ENCODE measurements around the gene TRAT1. TPM values are rescaled to one million over a fixed set of nuclear protein-coding genes. Genes with fewer than 3 reads are reported as not detected.

The TRAT1 gene
- total and polyA plus RNA-seq, 2 experiments from 2014 or later, result not detected

DNA sequence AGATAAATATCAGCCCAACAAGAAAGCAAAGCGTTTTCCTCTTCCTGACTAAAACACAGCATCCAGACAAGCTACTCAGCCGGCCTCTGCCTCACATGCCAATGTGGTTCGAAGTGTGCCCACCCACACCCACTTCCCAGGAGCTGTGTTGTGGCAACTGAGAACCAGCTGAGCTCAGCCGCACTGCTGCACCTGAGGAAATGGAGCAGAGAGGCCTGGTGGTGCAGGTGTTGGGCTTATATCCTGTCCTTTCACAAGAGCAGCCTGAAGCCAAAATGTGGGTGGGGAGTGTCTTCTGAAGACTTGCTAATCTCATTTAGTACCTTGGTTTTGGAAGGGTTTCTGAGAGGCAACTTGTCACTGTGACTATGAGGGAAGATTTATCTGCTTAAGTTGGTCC, 42.4 kb upstream of the TRAT1 start (continued):
- TF ChIP-seq, protein P1, sequence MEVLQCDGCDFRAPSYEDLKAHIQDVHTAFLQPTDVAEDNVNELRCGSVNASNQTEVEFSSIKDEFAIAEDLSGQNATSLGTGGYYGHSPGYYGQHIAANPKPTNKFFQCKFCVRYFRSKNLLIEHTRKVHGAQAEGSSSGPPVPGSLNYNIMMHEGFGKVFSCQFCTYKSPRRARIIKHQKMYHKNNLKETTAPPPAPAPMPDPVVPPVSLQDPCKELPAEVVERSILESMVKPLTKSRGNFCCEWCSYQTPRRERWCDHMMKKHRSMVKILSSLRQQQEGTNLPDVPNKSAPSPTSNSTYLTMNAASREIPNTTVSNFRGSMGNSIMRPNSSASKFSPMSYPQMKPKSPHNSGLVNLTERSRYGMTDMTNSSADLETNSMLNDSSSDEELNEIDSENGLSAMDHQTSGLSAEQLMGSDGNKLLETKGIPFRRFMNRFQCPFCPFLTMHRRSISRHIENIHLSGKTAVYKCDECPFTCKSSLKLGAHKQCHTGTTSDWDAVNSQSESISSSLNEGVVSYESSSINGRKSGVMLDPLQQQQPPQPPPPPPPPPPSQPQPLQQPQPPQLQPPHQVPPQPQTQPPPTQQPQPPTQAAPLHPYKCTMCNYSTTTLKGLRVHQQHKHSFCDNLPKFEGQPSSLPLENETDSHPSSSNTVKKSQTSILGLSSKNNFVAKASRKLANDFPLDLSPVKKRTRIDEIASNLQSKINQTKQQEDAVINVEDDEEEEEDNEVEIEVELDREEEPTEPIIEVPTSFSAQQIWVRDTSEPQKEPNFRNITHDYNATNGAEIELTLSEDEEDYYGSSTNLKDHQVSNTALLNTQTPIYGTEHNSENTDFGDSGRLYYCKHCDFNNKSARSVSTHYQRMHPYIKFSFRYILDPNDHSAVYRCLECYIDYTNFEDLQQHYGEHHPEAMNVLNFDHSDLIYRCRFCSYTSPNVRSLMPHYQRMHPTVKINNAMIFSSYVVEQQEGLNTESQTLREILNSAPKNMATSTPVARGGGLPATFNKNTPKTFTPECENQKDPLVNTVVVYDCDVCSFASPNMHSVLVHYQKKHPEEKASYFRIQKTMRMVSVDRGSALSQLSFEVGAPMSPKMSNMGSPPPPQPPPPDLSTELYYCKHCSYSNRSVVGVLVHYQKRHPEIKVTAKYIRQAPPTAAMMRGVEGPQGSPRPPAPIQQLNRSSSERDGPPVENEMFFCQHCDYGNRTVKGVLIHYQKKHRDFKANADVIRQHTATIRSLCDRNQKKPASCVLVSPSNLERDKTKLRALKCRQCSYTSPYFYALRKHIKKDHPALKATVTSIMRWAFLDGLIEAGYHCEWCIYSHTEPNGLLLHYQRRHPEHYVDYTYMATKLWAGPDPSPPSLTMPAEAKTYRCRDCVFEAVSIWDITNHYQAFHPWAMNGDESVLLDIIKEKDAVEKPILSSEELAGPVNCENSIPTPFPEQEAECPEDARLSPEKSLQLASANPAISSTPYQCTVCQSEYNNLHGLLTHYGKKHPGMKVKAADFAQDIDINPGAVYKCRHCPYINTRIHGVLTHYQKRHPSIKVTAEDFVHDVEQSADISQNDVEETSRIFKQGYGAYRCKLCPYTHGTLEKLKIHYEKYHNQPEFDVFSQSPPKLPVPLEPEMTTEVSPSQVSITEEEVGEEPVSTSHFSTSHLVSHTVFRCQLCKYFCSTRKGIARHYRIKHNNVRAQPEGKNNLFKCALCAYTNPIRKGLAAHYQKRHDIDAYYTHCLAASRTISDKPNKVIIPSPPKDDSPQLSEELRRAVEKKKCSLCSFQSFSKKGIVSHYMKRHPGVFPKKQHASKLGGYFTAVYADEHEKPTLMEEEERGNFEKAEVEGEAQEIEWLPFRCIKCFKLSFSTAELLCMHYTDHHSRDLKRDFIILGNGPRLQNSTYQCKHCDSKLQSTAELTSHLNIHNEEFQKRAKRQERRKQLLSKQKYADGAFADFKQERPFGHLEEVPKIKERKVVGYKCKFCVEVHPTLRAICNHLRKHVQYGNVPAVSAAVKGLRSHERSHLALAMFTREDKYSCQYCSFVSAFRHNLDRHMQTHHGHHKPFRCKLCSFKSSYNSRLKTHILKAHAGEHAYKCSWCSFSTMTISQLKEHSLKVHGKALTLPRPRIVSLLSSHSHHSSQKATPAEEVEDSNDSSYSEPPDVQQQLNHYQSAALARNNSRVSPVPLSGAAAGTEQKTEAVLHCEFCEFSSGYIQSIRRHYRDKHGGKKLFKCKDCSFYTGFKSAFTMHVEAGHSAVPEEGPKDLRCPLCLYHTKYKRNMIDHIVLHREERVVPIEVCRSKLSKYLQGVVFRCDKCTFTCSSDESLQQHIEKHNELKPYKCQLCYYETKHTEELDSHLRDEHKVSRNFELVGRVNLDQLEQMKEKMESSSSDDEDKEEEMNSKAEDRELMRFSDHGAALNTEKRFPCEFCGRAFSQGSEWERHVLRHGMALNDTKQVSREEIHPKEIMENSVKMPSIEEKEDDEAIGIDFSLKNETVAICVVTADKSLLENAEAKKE (CRISPR knock-in tag; IDR thresholded peaks at IDR 0.05), result no peak
- TF ChIP-seq ZNF331 (CRISPR knock-in tag; IDR thresholded peaks at IDR 0.05; ENCODE audit: low read depth) (no peak), POLR2AphosphoS5 (IDR thresholded peaks at IDR 0.05; ENCODE audit: low read depth) (no peak)

DNA sequence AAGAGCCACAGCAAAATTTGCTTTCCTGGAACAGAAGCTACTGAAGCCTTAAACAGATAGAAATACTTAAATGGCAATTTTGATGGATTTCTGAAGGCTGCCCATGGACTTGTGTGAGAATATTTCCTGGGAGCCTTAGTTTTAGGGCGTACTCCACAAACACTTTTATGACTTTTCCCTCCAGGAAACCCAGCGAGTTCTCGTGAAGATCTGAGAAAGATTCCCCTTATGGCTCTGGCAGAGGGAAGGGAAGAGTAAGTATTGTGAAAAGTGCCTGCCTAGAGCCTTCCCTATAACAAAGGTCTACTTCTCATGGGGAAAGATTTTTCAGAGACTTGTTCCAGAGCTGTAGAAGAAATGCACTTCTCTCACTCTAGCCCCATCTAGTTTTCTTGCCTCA, 31.1 kb upstream of the TRAT1 start:
- no peaks in the 10 kb centered on the region for H3K36me3 ChIP-seq (ENCODE audit: insufficient read depth)
- H3K4me1 ChIP-seq (ENCODE audit: insufficient read depth), result no peaks in the 10 kb centered on the region
- Mint-ChIP-seq H3K27ac (no peak overlapping the region), H3K4me1 (no peaks in the 10 kb centered on the region), H3K9me3 (no peaks in the 10 kb centered on the region), H3K4me3 (no peak overlapping the region), H3K36me3 (ENCODE audit: low read depth) (no peaks in the 10 kb centered on the region), H3K27me3 (ENCODE audit: insufficient read depth, low read depth, poor library complexity) (peaks cover 1% of the 10 kb centered on the region)
- no peak for ATAC-seq
- H3K79me2 ChIP-seq (replicated peaks; ENCODE audit: insufficient read depth), result no peaks in the 10 kb centered on the region
- no peak overlapping the region for H3K4me3 ChIP-seq
- H3K4me2 ChIP-seq, result no peak overlapping the region
- no peak overlapping the region for H3K27ac ChIP-seq (ENCODE audit: low read depth)
- DNase-seq (ENCODE audit: low spot score), result no peak
- H2AFZ ChIP-seq, result peak overlapping the region; percentile 83; the same call in 1 of the 2 replicates
- H3K9me2 ChIP-seq (ENCODE audit: insufficient read depth), result no peaks in the 10 kb centered on the region
- H3K27me3 ChIP-seq (ENCODE audit: insufficient read depth), result no peaks in the 10 kb centered on the region
- no peaks in the 10 kb centered on the region for H4K20me1 ChIP-seq (replicated peaks; ENCODE audit: insufficient read depth)
- H3F3A ChIP-seq (replicated peaks; ENCODE audit: low read depth), result no peaks in the 10 kb centered on the region
- TF ChIP-seq STAT1 (IDR thresholded peaks at IDR 0.05; ENCODE audit: unreplicated experiment) (no peak), ZNF114 (CRISPR knock-in tag; IDR thresholded peaks at IDR 0.05) (no peak), POLR2AphosphoS5 (IDR thresholded peaks at IDR 0.05; ENCODE audit: low read depth) (no peak), NANOG (IDR thresholded peaks at IDR 0.05; ENCODE audit: borderline replicate concordance) (no peak), EZH2phosphoT487 (IDR thresholded peaks at IDR 0.05; ENCODE audit: unreplicated experiment) (no peak), JUNB (IDR thresholded peaks at IDR 0.05; ENCODE audit: unreplicated experiment) (no peak)
- TF ChIP-seq, protein P2, sequence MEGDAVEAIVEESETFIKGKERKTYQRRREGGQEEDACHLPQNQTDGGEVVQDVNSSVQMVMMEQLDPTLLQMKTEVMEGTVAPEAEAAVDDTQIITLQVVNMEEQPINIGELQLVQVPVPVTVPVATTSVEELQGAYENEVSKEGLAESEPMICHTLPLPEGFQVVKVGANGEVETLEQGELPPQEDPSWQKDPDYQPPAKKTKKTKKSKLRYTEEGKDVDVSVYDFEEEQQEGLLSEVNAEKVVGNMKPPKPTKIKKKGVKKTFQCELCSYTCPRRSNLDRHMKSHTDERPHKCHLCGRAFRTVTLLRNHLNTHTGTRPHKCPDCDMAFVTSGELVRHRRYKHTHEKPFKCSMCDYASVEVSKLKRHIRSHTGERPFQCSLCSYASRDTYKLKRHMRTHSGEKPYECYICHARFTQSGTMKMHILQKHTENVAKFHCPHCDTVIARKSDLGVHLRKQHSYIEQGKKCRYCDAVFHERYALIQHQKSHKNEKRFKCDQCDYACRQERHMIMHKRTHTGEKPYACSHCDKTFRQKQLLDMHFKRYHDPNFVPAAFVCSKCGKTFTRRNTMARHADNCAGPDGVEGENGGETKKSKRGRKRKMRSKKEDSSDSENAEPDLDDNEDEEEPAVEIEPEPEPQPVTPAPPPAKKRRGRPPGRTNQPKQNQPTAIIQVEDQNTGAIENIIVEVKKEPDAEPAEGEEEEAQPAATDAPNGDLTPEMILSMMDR (conservative IDR thresholded peaks at IDR 0.05; ENCODE audit: low read depth in 2 of 2), result no peak
- TF ChIP-seq, protein P3, sequence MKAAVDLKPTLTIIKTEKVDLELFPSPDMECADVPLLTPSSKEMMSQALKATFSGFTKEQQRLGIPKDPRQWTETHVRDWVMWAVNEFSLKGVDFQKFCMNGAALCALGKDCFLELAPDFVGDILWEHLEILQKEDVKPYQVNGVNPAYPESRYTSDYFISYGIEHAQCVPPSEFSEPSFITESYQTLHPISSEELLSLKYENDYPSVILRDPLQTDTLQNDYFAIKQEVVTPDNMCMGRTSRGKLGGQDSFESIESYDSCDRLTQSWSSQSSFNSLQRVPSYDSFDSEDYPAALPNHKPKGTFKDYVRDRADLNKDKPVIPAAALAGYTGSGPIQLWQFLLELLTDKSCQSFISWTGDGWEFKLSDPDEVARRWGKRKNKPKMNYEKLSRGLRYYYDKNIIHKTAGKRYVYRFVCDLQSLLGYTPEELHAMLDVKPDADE (IDR thresholded peaks at IDR 0.05), result no peak
